Measurements from ENCODE around the gene KCNK2. TPM values are rescaled to one million over a fixed set of nuclear protein-coding genes. Genes with fewer than 3 reads are reported as not detected.

KCNK2 gene
- polyA plus RNA-seq, 3 donors: not detected

- no peak for DNase-seq
- H3K4me1 Mint-ChIP-seq: peaks cover 2% of the 10 kb centered on the region
- Histone ChIP-seq H3K4me2 (replicated peaks; ENCODE audit: extremely low read depth, low read length, poor library complexity, severe bottlenecking) (no peak overlapping the region), H3K4me1 (ENCODE audit: control insufficient read depth in 1 of 2, insufficient read depth in 2 of 2, low read length in 2 of 2) (no peaks in the 10 kb centered on the region), H3K36me3 (replicated peaks in 1 of 2; ENCODE audit: control insufficient read depth in 1 of 2, insufficient read depth in 2 of 2, low read length in 2 of 2) (no peaks in the 10 kb centered on the region), H2AFZ (ENCODE audit: insufficient read depth, low read depth, low read length, poor library complexity, severe bottlenecking) (no peak overlapping the region), H3K27ac (ENCODE audit: low read depth in 1 of 2, low read length in 2 of 2) (no peak overlapping the region), H3K4me3 (replicated peaks in 1 of 3; ENCODE audit: low read depth in 2 of 3, low read length in 3 of 3) (no peak overlapping the region), H3K9ac (ENCODE audit: insufficient read depth, low read length, poor library complexity, severe bottlenecking) (no peak overlapping the region), H4K20me1 (ENCODE audit: insufficient read depth, low read length) (no peaks in the 10 kb centered on the region), H3K27me3 (ENCODE audit: control insufficient read depth in 2 of 2, insufficient read depth in 2 of 2, low read length in 2 of 2) (no peaks in the 10 kb centered on the region), H3K79me2 (ENCODE audit: insufficient read depth, low read length) (no peaks in the 10 kb centered on the region), H3K9me3 (replicated peaks in 1 of 2; ENCODE audit: control insufficient read depth in 1 of 2, insufficient read depth in 1 of 2, low read length in 2 of 2) (no peaks in the 10 kb centered on the region)
- H3K27ac Mint-ChIP-seq: no peak overlapping the region
- peaks cover 0 to 2% (median 0%) of the 10 kb centered on the region in 7 donors for H3K9me3 Mint-ChIP-seq
- H3K4me3 Mint-ChIP-seq: no peak overlapping the region
- H3K27me3 Mint-ChIP-seq (ENCODE audit: low read depth in 3 of 3): no peaks in the 10 kb centered on the region
- no peak for TF ChIP-seq CTCF (IDR thresholded peaks at IDR 0.05)
- WGBS (ENCODE audit: insufficient coverage): no CpG with 5 or more reads among the region's 3 CpGs
- intact Hi-C loops (cut with micrococcal nuclease): no loop called here
- H3K36me3 Mint-ChIP-seq: no peaks in the 10 kb centered on the region
These were observed 31.2 kb downstream of the KCNK2 start for GRCh38 chr1:215113776-215114153.

DNA sequence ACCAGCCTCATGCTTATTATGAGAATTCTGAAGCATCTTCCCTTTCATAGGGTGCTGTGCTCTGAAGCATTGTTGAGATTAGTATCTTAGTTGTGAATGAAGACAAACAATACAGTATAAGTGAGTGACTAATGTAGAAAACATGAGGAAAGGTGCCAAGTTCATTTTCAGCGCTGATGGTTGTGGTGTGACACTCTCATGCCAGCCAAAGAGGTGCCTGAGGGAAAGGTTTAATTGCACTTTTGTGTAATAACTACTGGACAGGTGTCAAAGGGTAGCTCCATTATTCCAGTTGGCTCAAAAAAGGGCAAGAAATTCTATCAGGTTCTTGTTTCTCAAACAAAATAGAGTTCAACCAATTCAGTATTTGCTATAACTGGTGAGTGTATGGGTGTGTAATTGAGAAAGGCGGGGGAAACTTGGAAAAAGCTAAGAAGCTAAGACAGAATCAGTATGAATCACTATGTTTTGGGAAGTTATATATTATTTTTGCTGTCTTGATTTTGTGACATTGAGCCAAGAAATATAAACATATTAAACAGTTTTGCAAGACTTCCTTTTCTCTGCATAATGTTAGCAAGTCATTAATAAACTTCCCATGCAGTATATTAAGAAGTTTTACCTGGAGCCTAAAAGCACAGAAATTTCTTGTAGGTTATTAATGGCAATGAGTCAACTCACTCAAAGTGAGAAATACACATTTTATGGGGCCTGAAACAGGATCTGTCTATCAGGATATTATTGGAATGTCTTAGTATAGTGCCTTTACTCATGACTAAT lies 31.8 kb downstream of the KCNK2 start:
- H3K9ac ChIP-seq (ENCODE audit: insufficient read depth, low read length, poor library complexity, severe bottlenecking): no peak overlapping the region
- DNase-seq: no peak
- H3K4me3 ChIP-seq (replicated peaks in 1 of 3; ENCODE audit: low read depth in 2 of 3, low read length in 3 of 3): no peak overlapping the region
- H3K36me3 ChIP-seq (replicated peaks in 1 of 2; ENCODE audit: control insufficient read depth in 1 of 2, insufficient read depth in 2 of 2, low read length in 2 of 2): no peaks in the 10 kb centered on the region
- Mint-ChIP-seq H3K36me3 (no peaks in the 10 kb centered on the region), H3K4me1 (peaks cover 2% of the 10 kb centered on the region), H3K9me3 (peaks cover 0 to 2% (median 0%) of the 10 kb centered on the region in 7 donors), H3K27ac (no peak overlapping the region), H3K27me3 (ENCODE audit: low read depth in 3 of 3) (no peaks in the 10 kb centered on the region), H3K4me3 (no peak overlapping the region)
- no peak overlapping the region for H3K27ac ChIP-seq (ENCODE audit: low read depth in 1 of 2, low read length in 2 of 2)
- H3K4me1 ChIP-seq (ENCODE audit: control insufficient read depth in 1 of 2, insufficient read depth in 2 of 2, low read length in 2 of 2): no peaks in the 10 kb centered on the region
- no peak overlapping the region for H3K4me2 ChIP-seq (replicated peaks; ENCODE audit: extremely low read depth, low read length, poor library complexity, severe bottlenecking)
- no peaks in the 10 kb centered on the region for H3K9me3 ChIP-seq (replicated peaks in 1 of 2; ENCODE audit: control insufficient read depth in 1 of 2, insufficient read depth in 1 of 2, low read length in 2 of 2)
- intact Hi-C loops (cut with micrococcal nuclease): no loop called here
- no peak for TF ChIP-seq CTCF (IDR thresholded peaks at IDR 0.05)
- H3K79me2 ChIP-seq (ENCODE audit: insufficient read depth, low read length): no peaks in the 10 kb centered on the region
- 100% methylated on average over 1 of the region's 2 CpGs for WGBS (ENCODE audit: insufficient coverage)
- H2AFZ ChIP-seq (ENCODE audit: insufficient read depth, low read depth, low read length, poor library complexity, severe bottlenecking): no peak overlapping the region
- no peaks in the 10 kb centered on the region for H4K20me1 ChIP-seq (ENCODE audit: insufficient read depth, low read length)
- no peaks in the 10 kb centered on the region for H3K27me3 ChIP-seq (ENCODE audit: control insufficient read depth in 2 of 2, insufficient read depth in 2 of 2, low read length in 2 of 2)

Measured in CD14-positive monocyte (primary cell).